HEK293T (cell line): ENCODE results near the gene IL25.
"Not testable (repeated sequence)": the region's sequence is repeated elsewhere in the genome, so short reads cannot be mapped to it uniquely, and the experiment has no call there.

Source experiments
- BHLHE40 ChIP-seq: fragments of 450-650 bp; IDR thresholded peaks from 2 replicates; pipeline ENCODE4 v1.6.1; 2016; ENCODE audit warnings: mild to moderate bottlenecking, moderate library complexity, borderline replicate concordance
- CTBP1 ChIP-seq: fragments of 450-650 bp; IDR thresholded peaks from 2 replicates; pipeline ENCODE4 v1.6.1; 2016; ENCODE audit warnings: borderline replicate concordance
- ELF4 ChIP-seq: fragments of 450-650 bp; IDR thresholded peaks from 2 replicates; pipeline ENCODE4 v1.6.1; 2017; ENCODE audit warnings: antibody characterized with exemption
- FOXA1 ChIP-seq: fragments of 450-650 bp; IDR thresholded peaks from 2 replicates; pipeline ENCODE4 v1.6.1; 2016; ENCODE audit warnings: mild to moderate bottlenecking
- HDGF ChIP-seq: fragments of 450-650 bp; IDR thresholded peaks from 2 replicates; pipeline ENCODE4 v1.6.1; 2017; ENCODE audit warnings: antibody characterized with exemption, borderline replicate concordance
- NFRKB ChIP-seq: fragments of 450-650 bp; IDR thresholded peaks from 2 replicates; pipeline ENCODE4 v1.6.1; 2016; ENCODE audit warnings: mild to moderate bottlenecking, moderate library complexity
- PKNOX1 ChIP-seq: fragments of 450-650 bp; IDR thresholded peaks from 2 replicates; pipeline ENCODE4 v1.6.1; 2016
- SP1 ChIP-seq: fragments of 450-650 bp; IDR thresholded peaks from 2 replicates; pipeline ENCODE4 v1.6.1; 2017
- SUZ12 ChIP-seq: fragments of 450-650 bp; IDR thresholded peaks from 2 replicates; pipeline ENCODE4 v1.6.1; 2016; ENCODE audit warnings: mild to moderate bottlenecking
- ZNF384 ChIP-seq: fragments of 450-650 bp; IDR thresholded peaks from 2 replicates; pipeline ENCODE4 v1.6.1; 2016

GRCh38 chr14:23400496-23401149 lies 28.0 kb downstream of the IL25 start:
- TF ChIP-seq SP1, PKNOX1, SUZ12, ZNF384, HDGF, CTBP1, NFRKB, FOXA1, ELF4, BHLHE40: not testable (repeated sequence)
